GM18951 (cell line): Measurements from ENCODE around the gene NBAS.
"Not testable (repeated sequence)": the region's sequence is repeated elsewhere in the genome, so short reads cannot be mapped to it uniquely, and the experiment has no call there.

Experiments
- POLR2A ChIP-seq: IDR thresholded peaks from 4 replicates; pipeline ENCODE4 v1.6.1; 2011; ENCODE audit warnings: mild to moderate bottlenecking; ENCODE audit not compliant: insufficient read length, insufficient read depth; ENCODE audit errors: extremely low read depth
- in situ Hi-C: fragments of 300-500 bp; cut with MboI; formaldehyde crosslinking; loops from one replicate; pipeline ENCODE4 v1.12.0; 2022; ENCODE audit warnings: low sequenced_read_pairs, mixed read lengths, inconsistent platforms; ENCODE audit not compliant: unreplicated experiment

The NBAS gene

GRCh38 chr2:15543541-15543940, 17.6 kb downstream of the NBAS start:
- no peak for TF ChIP-seq POLR2A
- in situ Hi-C loops, result no loop called here

- in situ Hi-C loops, result no loop called here
- no peak for TF ChIP-seq POLR2A
Measured at GRCh38 chr2:15543053-15543452, 18.1 kb downstream of the NBAS start.

GRCh38 chr2:15542269-15542668, 18.9 kb downstream of the NBAS start:
- in situ Hi-C loops, result not testable (repeated sequence)

GRCh38 chr2:15540523-15540922, 20.6 kb downstream of the NBAS start:
- in situ Hi-C loops, result not testable (repeated sequence)

- in situ Hi-C loops, result no loop called here
- no peak for TF ChIP-seq POLR2A
Measured at GRCh38 chr2:15539999-15540398, 21.1 kb downstream of the NBAS start.

- TF ChIP-seq POLR2A, result no peak
- in situ Hi-C loops, result no loop called here
Measured at GRCh38 chr2:15538792-15539191, 22.3 kb downstream of the NBAS start.

GRCh38 chr2:15533860-15534480, 27.2 kb downstream of the NBAS start:
- in situ Hi-C loops, result no loop called here

GRCh38 chr2:15532996-15533395, 28.1 kb downstream of the NBAS start:
- in situ Hi-C loops, result no loop called here

More at GRCh38 chr2:15533860-15534480, 27.2 kb downstream of the NBAS start:
- no peak for TF ChIP-seq POLR2A

GRCh38 chr2:15531095-15531854, 29.9 kb downstream of the NBAS start:
- no peak for TF ChIP-seq POLR2A
- in situ Hi-C loops, result no loop called here

More at GRCh38 chr2:15532996-15533395, 28.1 kb downstream of the NBAS start:
- no peak for TF ChIP-seq POLR2A

GRCh38 chr2:15527074-15527739, 33.9 kb downstream of the NBAS start:
- in situ Hi-C loops, result no loop called here
- TF ChIP-seq POLR2A, result no peak

- in situ Hi-C loops, result no loop called here
- TF ChIP-seq POLR2A, result no peak
Measured at GRCh38 chr2:15521641-15522181, 39.4 kb downstream of the NBAS start.

GRCh38 chr2:15520346-15520745, 40.8 kb downstream of the NBAS start:
- in situ Hi-C loops, result no loop called here
- no peak for TF ChIP-seq POLR2A

- in situ Hi-C loops, result not testable (repeated sequence)
Measured at GRCh38 chr2:15518759-15519158, 42.4 kb downstream of the NBAS start.

- no peak for TF ChIP-seq POLR2A
- in situ Hi-C loops, result no loop called here
Measured at GRCh38 chr2:15517793-15518192, 43.3 kb downstream of the NBAS start.

- in situ Hi-C loops, result no loop called here
- no peak for TF ChIP-seq POLR2A
Measured at GRCh38 chr2:15511686-15512085, 49.4 kb downstream of the NBAS start.
